C4-2B (cell line): ENCODE measurements around the gene VARS1.

Experiments
- CTCF ChIP-seq: fragments of 450-650 bp; conservative IDR thresholded peaks from 2 replicates; pipeline ENCODE4 v1.5.1; 2017; ENCODE audit warnings: mild to moderate bottlenecking
- ZFX ChIP-seq: fragments of 450-650 bp; IDR thresholded peaks from 2 replicates; pipeline ENCODE4 v1.6.1; 2017

GRCh38 chr6:31776485-31776988, 19.0 kb downstream of the VARS1 start:
- TF ChIP-seq CTCF (no peak), ZFX (no peak)
